Mesothelial cell of epicardium (in vitro differentiated cells): Measurements from ENCODE around the gene NUP58. TPM values are rescaled to one million over a fixed set of nuclear protein-coding genes. Genes with fewer than 3 reads are reported as not detected.
"Not testable (repeated sequence)": the region's sequence is repeated elsewhere in the genome, so short reads cannot be mapped to it uniquely, and the experiment has no call there.

ENCODE experiments used
- DNase-seq, 2 experiments: peaks; one replicate each; pipeline ENCODE4 v3.0.0; 2021; ENCODE audit warnings: low spot score in 2 of 2; ENCODE audit not compliant: unreplicated experiment in 2 of 2
- H3K27ac Mint-ChIP-seq: 2 replicates; pipeline ENCODE4 v1.8.0; 2021; ENCODE audit warnings: mixed read lengths
- H3K27me3 Mint-ChIP-seq: 2 replicates; pipeline ENCODE4 v1.8.0; 2021; ENCODE audit warnings: low read depth, mixed read lengths
- H3K36me3 Mint-ChIP-seq: 2 replicates; pipeline ENCODE4 v1.8.0; 2021; ENCODE audit warnings: mixed read lengths
- H3K4me1 Mint-ChIP-seq: 2 replicates; pipeline ENCODE4 v1.8.0; 2021; ENCODE audit warnings: mixed read lengths
- H3K4me3 Mint-ChIP-seq: 2 replicates; pipeline ENCODE4 v1.8.0; 2021; ENCODE audit warnings: mild to moderate bottlenecking, moderate library complexity, mixed read lengths
- H3K9me3 Mint-ChIP-seq: 2 replicates; pipeline ENCODE4 v1.8.0; 2021; ENCODE audit warnings: mixed read lengths
- CTCF ChIP-seq: fragments of 200-600 bp; sonication (generic); IDR thresholded peaks from one replicate; pipeline ENCODE4 v1.5.0; 2021; ENCODE audit warnings: antibody characterized with exemption; ENCODE audit not compliant: unreplicated experiment
- total RNA-seq: library from RNA; stranded (reverse); gene quantifications from 3 replicates; pipeline ENCODE4 v1.2.1, GENCODE V29; 2021

NUP58 gene
- total RNA-seq, 1 donor from 2014 or later: 60.3 TPM

- peaks cover 4% of the 10 kb centered on the region for H3K9me3 Mint-ChIP-seq
- H3K4me1 Mint-ChIP-seq: peaks cover 16% of the 10 kb centered on the region
- no peak for DNase-seq
- peak overlapping the region; percentile 55 for H3K27ac Mint-ChIP-seq
- no peak overlapping the region for H3K4me3 Mint-ChIP-seq
- no peaks in the 10 kb centered on the region for H3K36me3 Mint-ChIP-seq
- TF ChIP-seq CTCF: no peak
- H3K27me3 Mint-ChIP-seq: no peaks in the 10 kb centered on the region
Measured at GRCh38 chr13:25352806-25353205, 51.4 kb downstream of the NUP58 start.

GRCh38 chr13:25353344-25353743, 51.9 kb downstream of the NUP58 start:
- no peak overlapping the region for H3K27ac Mint-ChIP-seq
- no peak for TF ChIP-seq CTCF
- H3K27me3 Mint-ChIP-seq: peaks cover 2% of the 10 kb centered on the region
- H3K36me3 Mint-ChIP-seq: no peaks in the 10 kb centered on the region
- peaks cover 4% of the 10 kb centered on the region for H3K9me3 Mint-ChIP-seq
- H3K4me1 Mint-ChIP-seq: peaks cover 16% of the 10 kb centered on the region
- no peak for DNase-seq
- H3K4me3 Mint-ChIP-seq: no peak overlapping the region

- Mint-ChIP-seq H3K36me3 (no peaks in the 10 kb centered on the region), H3K27me3 (peaks cover 2% of the 10 kb centered on the region), H3K9me3 (peaks cover 6% of the 10 kb centered on the region), H3K4me3 (no peak overlapping the region), H3K4me1 (peaks cover 16% of the 10 kb centered on the region), H3K27ac (no peak overlapping the region)
- no peak for TF ChIP-seq CTCF
- DNase-seq: no peak
Measured at GRCh38 chr13:25354377-25354776, 53.0 kb downstream of the NUP58 start.

- H3K36me3 Mint-ChIP-seq, H3K27ac Mint-ChIP-seq, DNase-seq, H3K4me1 Mint-ChIP-seq, H3K27me3 Mint-ChIP-seq, H3K4me3 Mint-ChIP-seq: not testable (repeated sequence)
- H3K9me3 Mint-ChIP-seq: peaks cover 11% of the 10 kb centered on the region
Measured at GRCh38 chr13:25360443-25360842, 59.0 kb downstream of the NUP58 start.

- no peak overlapping the region for H3K4me3 Mint-ChIP-seq
- H3K27ac Mint-ChIP-seq: no peak overlapping the region
- peaks cover 5% of the 10 kb centered on the region for H3K9me3 Mint-ChIP-seq
- peaks cover 16% of the 10 kb centered on the region for H3K27me3 Mint-ChIP-seq
- H3K36me3 Mint-ChIP-seq: no peaks in the 10 kb centered on the region
- no peak for DNase-seq
- H3K4me1 Mint-ChIP-seq: peaks cover 9% of the 10 kb centered on the region
- TF ChIP-seq CTCF: no peak
Measured at GRCh38 chr13:25365720-25366235, 64.4 kb downstream of the NUP58 start.

- peaks cover 42% of the 10 kb centered on the region for H3K4me1 Mint-ChIP-seq
- no peak for DNase-seq
- H3K36me3 Mint-ChIP-seq: no peaks in the 10 kb centered on the region
- H3K9me3 Mint-ChIP-seq: no peaks in the 10 kb centered on the region
- H3K27me3 Mint-ChIP-seq: peaks cover 51% of the 10 kb centered on the region
- peak overlapping the region; percentile 86 for H3K4me3 Mint-ChIP-seq
- TF ChIP-seq CTCF: no peak
- H3K27ac Mint-ChIP-seq: peak overlapping the region; percentile 64
Measured at GRCh38 chr13:25371158-25371874, 69.9 kb downstream of the NUP58 start.
